T1000 (cell line): ENCODE data around the gene RNASEH1.
"Not testable (repeated sequence)": the region's sequence is repeated elsewhere in the genome, so short reads cannot be mapped to it uniquely, and the experiment has no call there.

Source experiments
- DNase-seq: peaks from one replicate; lab custom pipeline; 2025; ENCODE audit warnings: mixed read lengths; lab: John Stamatoyannopoulos, UW

RNASEH1 gene

DNA sequence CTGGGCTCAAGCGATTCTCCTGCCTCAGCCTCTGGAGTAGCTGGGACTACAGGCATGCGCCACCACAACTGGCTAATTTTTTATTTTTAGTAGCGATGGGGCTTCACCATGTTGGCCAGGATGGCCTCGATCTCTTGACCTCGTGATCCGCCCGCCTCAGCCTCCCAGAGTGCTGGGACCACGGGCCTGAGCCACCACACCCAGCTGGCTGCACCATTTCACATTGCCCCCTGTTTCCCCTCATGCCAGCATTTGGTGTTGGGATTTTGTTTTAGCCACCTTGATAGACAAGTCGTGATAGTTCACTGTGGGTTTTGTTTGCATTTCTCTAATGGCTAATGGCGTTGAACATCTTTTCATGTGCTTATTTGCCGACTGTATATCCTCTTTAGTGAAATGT is 31.0 kb upstream of the RNASEH1 start:
- no peak for DNase-seq

DNA sequence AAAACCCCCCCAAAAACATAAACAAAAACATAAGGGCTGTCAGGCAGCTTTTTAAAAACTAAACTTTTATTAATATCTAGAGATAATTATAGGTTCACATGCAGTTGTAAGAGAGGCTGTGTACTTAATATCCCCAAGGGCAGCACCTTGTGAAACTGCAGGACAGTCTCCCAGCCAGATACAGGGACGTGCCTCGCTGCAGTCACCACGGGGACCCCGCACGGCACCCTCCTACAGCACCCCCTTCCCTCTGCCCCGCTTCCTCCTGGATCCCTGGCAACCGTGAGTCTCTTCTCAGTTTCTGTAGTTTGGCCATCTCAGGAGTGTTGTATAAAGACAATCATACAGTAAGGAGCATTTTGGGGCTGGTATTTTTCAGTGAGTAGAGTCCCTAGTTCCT is 30.0 kb upstream of the RNASEH1 start:
- DNase-seq, result no peak

GRCh38 chr2:3587432-3587831 is 29.3 kb upstream of the RNASEH1 start:
- no peak for DNase-seq

DNA sequence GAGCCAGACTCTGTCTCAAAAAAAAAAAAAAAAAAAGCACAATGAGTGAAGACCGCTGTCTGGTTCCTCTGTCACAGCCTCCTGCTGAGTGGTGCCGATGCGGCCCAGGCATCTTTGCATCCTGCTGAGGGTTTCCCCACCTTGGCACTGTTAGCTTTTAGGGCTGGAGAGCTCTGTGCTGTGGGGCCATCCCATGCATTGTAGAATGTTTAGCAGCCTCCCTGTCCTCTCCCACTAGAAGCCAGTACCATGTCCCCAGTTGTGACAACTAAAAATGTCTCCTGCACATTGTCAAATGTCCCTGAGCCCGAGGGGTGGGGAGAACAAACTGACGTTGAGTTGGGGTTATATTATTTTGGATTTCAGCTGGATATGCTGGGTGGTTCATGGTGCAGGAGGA is 28.9 kb upstream of the RNASEH1 start:
- DNase-seq, result no peak

- no peak for DNase-seq
Measured at GRCh38 chr2:3586220-3586619, 28.1 kb upstream of the RNASEH1 start.

GRCh38 chr2:3585261-3586109 is 27.4 kb upstream of the RNASEH1 start:
- DNase-seq, result no peak

GRCh38 chr2:3584608-3585260 is 26.6 kb upstream of the RNASEH1 start:
- no peak for DNase-seq

- DNase-seq, result no peak
Measured at GRCh38 chr2:3584076-3584475, 25.9 kb upstream of the RNASEH1 start.

DNA sequence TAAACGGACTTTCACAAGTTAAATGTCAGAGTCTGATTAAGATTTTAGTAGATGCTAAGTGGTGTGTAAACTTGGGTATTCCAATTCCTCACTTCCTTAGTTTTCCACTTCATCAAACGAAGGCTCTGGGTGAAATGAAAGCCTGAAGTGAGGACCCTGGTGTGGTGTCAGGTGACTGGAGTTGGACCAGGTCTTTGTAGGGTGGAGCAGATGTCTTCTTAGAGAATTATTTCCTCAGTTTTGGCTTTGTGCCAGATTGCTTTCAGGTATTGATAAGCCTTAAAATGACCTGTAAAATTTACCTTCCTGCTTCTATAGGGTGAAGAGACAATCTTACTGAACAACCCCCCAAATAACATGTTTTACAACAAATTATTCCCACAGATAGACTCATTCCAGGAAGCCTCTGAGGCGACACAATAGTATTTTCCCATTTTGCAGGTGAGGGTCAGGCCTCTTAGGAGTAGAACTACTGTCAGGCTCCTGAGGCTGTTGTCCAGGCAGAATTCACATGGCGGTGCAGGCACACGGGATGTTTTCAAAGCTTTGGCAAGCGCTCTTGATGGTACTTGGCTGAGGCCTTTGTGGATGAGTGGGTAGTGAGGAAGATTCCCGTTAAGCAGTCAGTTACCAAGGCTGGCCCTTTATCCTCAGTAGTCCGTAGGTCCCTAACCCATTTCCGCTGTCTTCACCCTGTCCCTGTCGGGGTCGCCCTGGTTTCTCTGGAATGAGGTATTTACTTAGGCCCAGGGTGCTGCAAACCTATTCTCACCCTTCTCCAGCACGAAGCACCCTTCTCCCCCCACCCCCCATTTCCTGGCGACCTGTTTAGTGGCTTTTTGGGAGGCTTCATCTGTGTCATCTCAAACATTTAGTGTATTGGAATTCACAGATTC is 23.5 kb upstream of the RNASEH1 start:
- DNase-seq, result no peak

DNA sequence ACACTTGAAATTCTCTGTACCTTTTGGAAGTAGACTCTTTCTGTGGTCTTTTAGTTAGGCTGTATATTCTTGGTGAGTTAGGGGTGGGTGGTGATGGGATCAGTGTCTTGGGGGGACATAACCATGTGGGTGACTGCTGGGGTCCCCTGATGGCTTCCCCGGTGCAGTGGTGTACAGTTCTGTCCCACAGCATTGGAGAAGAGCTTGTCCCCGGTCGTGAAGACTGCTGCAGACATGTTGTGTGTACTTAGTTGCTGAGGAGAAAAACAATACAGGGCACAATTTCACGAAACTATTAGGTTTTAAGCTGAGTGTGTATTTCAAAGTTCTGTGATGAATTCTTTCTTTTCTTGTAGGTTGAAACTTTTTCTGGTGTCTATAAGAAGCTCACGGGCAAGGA is 22.3 kb upstream of the RNASEH1 start:
- no peak for DNase-seq

- no peak for DNase-seq
Measured at GRCh38 chr2:3578987-3579386, 20.9 kb upstream of the RNASEH1 start.

DNA sequence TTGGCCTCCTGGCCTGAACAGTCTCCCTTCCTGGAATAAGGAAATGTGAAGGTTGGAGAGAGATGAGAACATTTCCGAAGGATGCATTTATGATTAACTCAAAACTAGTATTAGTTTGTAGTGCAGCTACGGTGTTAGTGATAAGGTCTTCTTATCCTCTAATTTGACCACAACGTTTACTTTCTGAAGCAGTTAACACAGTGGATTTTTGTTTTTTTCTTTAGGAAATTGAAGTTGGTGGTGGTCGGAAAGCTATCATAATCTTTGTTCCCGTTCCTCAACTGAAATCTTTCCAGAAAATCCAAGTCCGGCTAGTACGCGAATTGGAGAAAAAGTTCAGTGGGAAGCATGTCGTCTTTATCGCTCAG is 18.1 kb upstream of the RNASEH1 start:
- not testable (repeated sequence) for DNase-seq

- DNase-seq, result no peak
Measured at GRCh38 chr2:3575534-3576262, 17.6 kb upstream of the RNASEH1 start.

- no peak for DNase-seq
Measured at GRCh38 chr2:3574155-3574554, 16.0 kb upstream of the RNASEH1 start.

- DNase-seq, result no peak
Measured at GRCh38 chr2:3572620-3573019, 14.5 kb upstream of the RNASEH1 start.

DNA sequence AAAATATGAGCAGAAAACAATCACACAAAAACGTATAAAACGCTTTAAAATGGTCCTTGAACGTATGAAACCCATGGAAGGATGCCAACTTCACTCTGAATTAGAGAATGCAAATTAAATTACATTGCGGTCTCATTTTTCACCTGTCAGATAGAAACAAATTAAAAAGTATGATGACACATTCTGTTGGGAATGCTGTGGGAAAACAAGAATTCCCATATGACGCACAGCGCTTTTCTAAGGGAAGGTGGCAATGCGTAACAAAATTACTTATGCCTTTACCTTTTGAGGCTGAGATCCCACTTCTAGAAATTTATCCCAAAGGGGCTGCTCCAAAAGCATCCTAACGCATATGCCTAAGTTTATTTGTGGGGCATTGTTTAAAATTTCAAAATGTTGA is 13.2 kb upstream of the RNASEH1 start:
- no peak for DNase-seq

- DNase-seq, result not testable (repeated sequence)
Measured at GRCh38 chr2:3569656-3570055, 11.5 kb upstream of the RNASEH1 start.

DNA sequence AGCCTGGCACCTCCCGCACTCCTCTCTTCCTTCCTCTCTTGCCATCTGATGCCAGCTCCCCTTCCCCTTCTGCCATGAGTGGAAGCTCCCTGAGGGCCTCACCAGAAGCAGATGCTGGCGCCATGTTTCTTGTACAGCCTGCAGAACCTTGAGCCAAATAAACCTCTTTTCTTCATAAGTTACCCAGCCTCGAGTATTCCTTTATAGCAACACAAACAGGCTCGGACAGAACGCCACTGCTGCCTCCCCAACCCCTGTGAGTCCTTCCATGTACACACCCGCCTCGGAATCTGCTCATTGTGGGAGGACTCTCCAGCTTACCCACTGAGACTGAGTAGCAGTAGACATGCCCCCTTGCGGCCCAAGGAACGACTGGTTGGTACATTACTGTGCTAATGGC is 8.7 kb upstream of the RNASEH1 start:
- no peak for DNase-seq

DNA sequence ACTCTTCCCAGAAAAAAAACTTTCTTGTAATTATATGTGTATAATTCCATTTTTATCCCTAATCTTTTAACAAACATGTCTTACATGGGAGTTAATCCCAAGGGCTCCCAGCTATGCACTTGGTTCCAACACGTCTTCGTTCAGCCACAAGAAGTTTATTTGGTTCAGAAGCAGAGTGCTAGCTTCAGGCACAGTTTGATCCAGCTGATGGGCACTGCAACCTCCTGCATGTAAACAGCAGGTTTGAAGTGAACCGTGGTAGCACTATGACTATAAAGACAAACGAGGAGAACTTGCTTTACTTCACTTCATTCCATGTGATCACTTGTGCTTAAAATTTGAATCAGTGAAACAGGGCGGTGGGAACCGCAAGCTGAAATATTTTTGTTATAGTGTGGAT is 7.0 kb upstream of the RNASEH1 start:
- no peak for DNase-seq

DNA sequence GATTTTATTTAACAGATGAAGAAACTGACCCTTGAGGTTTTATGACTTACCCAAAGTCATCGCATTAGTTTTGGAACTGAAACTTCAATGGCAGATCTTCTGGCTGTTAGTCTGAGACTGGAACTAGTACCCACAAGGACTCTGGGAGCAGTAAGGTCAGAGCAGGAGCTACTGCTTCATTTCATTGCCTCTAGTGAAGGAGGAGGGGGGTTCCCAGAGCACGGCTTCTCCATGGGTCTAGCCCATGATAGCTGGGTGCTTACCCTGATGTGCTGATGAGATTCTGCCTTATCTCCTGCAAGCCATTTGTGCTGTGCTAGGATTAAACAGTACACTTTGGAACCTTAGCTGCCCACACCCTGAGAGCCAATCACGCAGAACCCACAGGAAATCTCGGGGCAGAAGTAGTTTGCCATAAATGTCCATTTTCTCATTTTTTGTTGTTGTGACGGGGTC is 5.4 kb upstream of the RNASEH1 start:
- no peak for DNase-seq

DNA sequence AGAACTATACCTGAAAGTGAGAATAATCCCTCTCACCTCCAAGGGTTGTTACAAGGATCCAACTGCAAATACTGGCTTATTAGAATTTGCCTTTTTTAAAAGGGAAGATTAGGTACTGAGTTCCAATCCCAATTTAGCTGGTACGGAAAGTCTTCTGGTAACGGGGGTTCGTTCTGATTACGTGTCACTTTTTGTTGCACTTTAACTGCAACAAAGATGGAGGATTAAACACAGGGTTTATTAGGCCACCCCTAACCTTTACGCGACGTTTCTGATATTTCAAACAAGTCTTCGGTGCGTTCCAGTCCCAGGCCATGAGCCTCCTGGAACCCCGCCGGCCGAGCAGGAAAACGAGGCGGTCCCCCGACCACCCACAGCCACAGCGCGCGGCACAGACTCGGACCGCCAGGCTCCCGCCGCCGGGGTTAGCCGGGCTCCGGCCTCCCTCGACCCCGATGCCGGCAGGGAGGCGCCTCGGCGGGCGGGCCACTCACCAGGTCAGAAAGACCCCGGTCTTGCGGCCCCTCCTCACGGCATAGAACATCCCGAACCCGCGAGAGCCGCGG is 411 bp downstream of the RNASEH1 start:
- no peak for DNase-seq

- DNase-seq, result no peak
Measured at GRCh38 chr2:3553946-3554345, 4.2 kb downstream of the RNASEH1 start.
